ENCODE measurements around the gene MLN. TPM values are rescaled to one million over a fixed set of nuclear protein-coding genes. Genes with fewer than 3 reads are reported as not detected.
A peak's percentile ranks its signal among the peaks of the same experiment; 100 is the strongest.

MLN gene
- polyA plus RNA-seq, 1 of the 3 experiments (the other 2 are of a cell fraction): not detected

DNA sequence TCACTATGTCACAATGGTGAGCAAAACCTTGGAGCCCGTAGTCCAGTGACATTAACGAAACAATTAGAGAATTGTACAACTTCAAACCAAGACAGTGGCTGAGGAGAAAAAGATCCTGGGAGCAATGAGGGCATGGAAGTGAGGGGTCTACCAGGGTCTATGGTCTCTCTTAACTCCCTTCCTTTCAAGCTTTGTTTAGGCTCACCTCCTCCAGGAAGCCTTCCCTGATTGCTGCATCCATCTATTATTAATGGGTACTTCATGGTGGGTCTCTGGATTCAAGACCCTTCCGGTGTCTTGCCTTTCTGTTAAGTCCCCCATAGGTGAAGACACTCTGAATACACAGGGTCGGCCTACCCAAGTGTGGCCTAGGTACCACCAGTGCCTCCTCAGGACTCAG lies 38.1 kb upstream of the MLN start:
- no peaks in the 10 kb centered on the region for H3K9me3 ChIP-seq
- ChIA-PET POLR2A (no interaction called here), CTCF (interaction anchor here (0.8 to 2.8 kb wide), 2 partner anchors 8 to 71 kb away, joined by 3 to 10 read pairs; no protein-coding TSS in a partner anchor)
- H4K20me1 ChIP-seq (ENCODE audit: insufficient read depth): no peaks in the 10 kb centered on the region
- no peak for TF ChIP-seq ZBTB33 (IDR thresholded peaks at IDR 0.05; ENCODE audit: borderline replicate concordance, low read depth)
- no peak for TF ChIP-seq ELF1 (IDR thresholded peaks at IDR 0.05)
- no peak for TF ChIP-seq TCF12 (IDR thresholded peaks at IDR 0.05)
- no peak for TF ChIP-seq RXRA (IDR thresholded peaks at IDR 0.05; ENCODE audit: borderline replicate concordance, low read depth)
- no peak for TF ChIP-seq RCOR1 (IDR thresholded peaks at IDR 0.05; ENCODE audit: low read length)
- no peak for TF ChIP-seq MAX (IDR thresholded peaks at IDR 0.05; ENCODE audit: low read depth)
- no peak for TF ChIP-seq RFX5 (IDR thresholded peaks at IDR 0.05; ENCODE audit: low read length)
- TF ChIP-seq SMC3 (IDR thresholded peaks at IDR 0.05; ENCODE audit: low read depth, low read length): no peak
- TF ChIP-seq FOSL2 (IDR thresholded peaks at IDR 0.05; ENCODE audit: borderline replicate concordance, low read depth): no peak
- no peak for TF ChIP-seq EP300 (IDR thresholded peaks at IDR 0.05; ENCODE audit: borderline replicate concordance in 1 of 2, low read depth in 1 of 2, low read length in 1 of 2)
- TF ChIP-seq MXI1 (IDR thresholded peaks at IDR 0.05; ENCODE audit: low read depth, low read length): no peak
- no peak for TF ChIP-seq TEAD4 (IDR thresholded peaks at IDR 0.05; ENCODE audit: borderline replicate concordance, insufficient read depth)
- TF ChIP-seq EZH2phosphoT487 (IDR thresholded peaks at IDR 0.05; ENCODE audit: borderline replicate concordance, low read depth): no peak
- TF ChIP-seq, protein P1, sequence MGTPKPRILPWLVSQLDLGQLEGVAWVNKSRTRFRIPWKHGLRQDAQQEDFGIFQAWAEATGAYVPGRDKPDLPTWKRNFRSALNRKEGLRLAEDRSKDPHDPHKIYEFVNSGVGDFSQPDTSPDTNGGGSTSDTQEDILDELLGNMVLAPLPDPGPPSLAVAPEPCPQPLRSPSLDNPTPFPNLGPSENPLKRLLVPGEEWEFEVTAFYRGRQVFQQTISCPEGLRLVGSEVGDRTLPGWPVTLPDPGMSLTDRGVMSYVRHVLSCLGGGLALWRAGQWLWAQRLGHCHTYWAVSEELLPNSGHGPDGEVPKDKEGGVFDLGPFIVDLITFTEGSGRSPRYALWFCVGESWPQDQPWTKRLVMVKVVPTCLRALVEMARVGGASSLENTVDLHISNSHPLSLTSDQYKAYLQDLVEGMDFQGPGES (IDR thresholded peaks at IDR 0.05; ENCODE audit: low read depth, low read length): no peak
- no peak for TF ChIP-seq FOXJ3 (CRISPR knock-in tag; IDR thresholded peaks at IDR 0.05)
- no peaks in the 10 kb centered on the region for H3K27me3 ChIP-seq (ENCODE audit: insufficient read depth)
- no peak overlapping the region for H3K4me3 ChIP-seq (ENCODE audit: low read depth in 2 of 2, low read length in 1 of 2)
- peaks cover 13% of the 10 kb centered on the region for H3F3A ChIP-seq (replicated peaks; ENCODE audit: insufficient read depth)
- no peaks in the 10 kb centered on the region for H3K79me2 ChIP-seq (ENCODE audit: insufficient read depth)
- H3K36me3 ChIP-seq (replicated peaks in 1 of 2; ENCODE audit: control insufficient read depth in 1 of 2, insufficient read depth in 2 of 2, low read length in 1 of 2): no peaks in the 10 kb centered on the region
- H3K4me2 ChIP-seq: no peak overlapping the region
- H3K9ac ChIP-seq: no peak overlapping the region
- WGBS (ENCODE audit: low lambda C conversion rate): 90% methylated on average over 4 of the region's 4 CpGs
- H3K4me1 ChIP-seq (ENCODE audit: control insufficient read depth in 1 of 2, insufficient read depth in 2 of 2, low read depth in 1 of 2, low read length in 1 of 2): peaks cover 28 to 30% of the 10 kb centered on the region in 2 experiments; a peak in 3 of 4 replicates
- H3K9me2 ChIP-seq: no peaks in the 10 kb centered on the region
- no peak overlapping the region for H3K27ac ChIP-seq (ENCODE audit: low read depth in 2 of 2, low read length in 1 of 2)
- H2AFZ ChIP-seq (ENCODE audit: low read depth): no peak overlapping the region
- no peak for DNase-seq

- Histone ChIP-seq H4K20me1 (ENCODE audit: insufficient read depth) (no peaks in the 10 kb centered on the region), H3K4me3 (ENCODE audit: low read depth in 2 of 2, low read length in 1 of 2) (no peak overlapping the region), H3K9me3 (no peaks in the 10 kb centered on the region), H3K27ac (ENCODE audit: low read depth in 2 of 2, low read length in 1 of 2) (peak overlapping the region in 1 of 2 experiments; percentile 84; a peak in 1 of 4 replicates), H3K9me2 (no peaks in the 10 kb centered on the region), H2AFZ (ENCODE audit: low read depth) (no peak overlapping the region), H3F3A (replicated peaks; ENCODE audit: insufficient read depth) (peaks cover 13% of the 10 kb centered on the region), H3K4me2 (peak overlapping the region; percentile 62; the same call in 1 of the 2 replicates), H3K79me2 (ENCODE audit: insufficient read depth) (no peaks in the 10 kb centered on the region), H3K4me1 (ENCODE audit: control insufficient read depth in 1 of 2, insufficient read depth in 2 of 2, low read depth in 1 of 2, low read length in 1 of 2) (peaks cover 28 to 30% of the 10 kb centered on the region in 2 experiments; a peak in 3 of 4 replicates), H3K27me3 (ENCODE audit: insufficient read depth) (no peaks in the 10 kb centered on the region), H3K9ac (no peak overlapping the region), H3K36me3 (replicated peaks in 1 of 2; ENCODE audit: control insufficient read depth in 1 of 2, insufficient read depth in 2 of 2, low read length in 1 of 2) (no peaks in the 10 kb centered on the region)
- ChIA-PET POLR2A (no interaction called here), CTCF (interaction anchor here (0.8 to 2.8 kb wide), 2 partner anchors 9 to 70 kb away, joined by 3 to 10 read pairs; no protein-coding TSS in a partner anchor)
- TF ChIP-seq, protein P2, sequence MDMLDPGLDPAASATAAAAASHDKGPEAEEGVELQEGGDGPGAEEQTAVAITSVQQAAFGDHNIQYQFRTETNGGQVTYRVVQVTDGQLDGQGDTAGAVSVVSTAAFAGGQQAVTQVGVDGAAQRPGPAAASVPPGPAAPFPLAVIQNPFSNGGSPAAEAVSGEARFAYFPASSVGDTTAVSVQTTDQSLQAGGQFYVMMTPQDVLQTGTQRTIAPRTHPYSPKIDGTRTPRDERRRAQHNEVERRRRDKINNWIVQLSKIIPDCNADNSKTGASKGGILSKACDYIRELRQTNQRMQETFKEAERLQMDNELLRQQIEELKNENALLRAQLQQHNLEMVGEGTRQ (IDR thresholded peaks at IDR 0.05; ENCODE audit: borderline replicate concordance, low read depth, low read length): no peak
- TF ChIP-seq MAX (IDR thresholded peaks at IDR 0.05; ENCODE audit: low read depth): no peak
- no peak for TF ChIP-seq CHD2 (IDR thresholded peaks at IDR 0.05; ENCODE audit: low read length, partially characterized antibody)
- TF ChIP-seq, protein P3, sequence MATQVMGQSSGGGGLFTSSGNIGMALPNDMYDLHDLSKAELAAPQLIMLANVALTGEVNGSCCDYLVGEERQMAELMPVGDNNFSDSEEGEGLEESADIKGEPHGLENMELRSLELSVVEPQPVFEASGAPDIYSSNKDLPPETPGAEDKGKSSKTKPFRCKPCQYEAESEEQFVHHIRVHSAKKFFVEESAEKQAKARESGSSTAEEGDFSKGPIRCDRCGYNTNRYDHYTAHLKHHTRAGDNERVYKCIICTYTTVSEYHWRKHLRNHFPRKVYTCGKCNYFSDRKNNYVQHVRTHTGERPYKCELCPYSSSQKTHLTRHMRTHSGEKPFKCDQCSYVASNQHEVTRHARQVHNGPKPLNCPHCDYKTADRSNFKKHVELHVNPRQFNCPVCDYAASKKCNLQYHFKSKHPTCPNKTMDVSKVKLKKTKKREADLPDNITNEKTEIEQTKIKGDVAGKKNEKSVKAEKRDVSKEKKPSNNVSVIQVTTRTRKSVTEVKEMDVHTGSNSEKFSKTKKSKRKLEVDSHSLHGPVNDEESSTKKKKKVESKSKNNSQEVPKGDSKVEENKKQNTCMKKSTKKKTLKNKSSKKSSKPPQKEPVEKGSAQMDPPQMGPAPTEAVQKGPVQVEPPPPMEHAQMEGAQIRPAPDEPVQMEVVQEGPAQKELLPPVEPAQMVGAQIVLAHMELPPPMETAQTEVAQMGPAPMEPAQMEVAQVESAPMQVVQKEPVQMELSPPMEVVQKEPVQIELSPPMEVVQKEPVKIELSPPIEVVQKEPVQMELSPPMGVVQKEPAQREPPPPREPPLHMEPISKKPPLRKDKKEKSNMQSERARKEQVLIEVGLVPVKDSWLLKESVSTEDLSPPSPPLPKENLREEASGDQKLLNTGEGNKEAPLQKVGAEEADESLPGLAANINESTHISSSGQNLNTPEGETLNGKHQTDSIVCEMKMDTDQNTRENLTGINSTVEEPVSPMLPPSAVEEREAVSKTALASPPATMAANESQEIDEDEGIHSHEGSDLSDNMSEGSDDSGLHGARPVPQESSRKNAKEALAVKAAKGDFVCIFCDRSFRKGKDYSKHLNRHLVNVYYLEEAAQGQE (IDR thresholded peaks at IDR 0.05; ENCODE audit: low read depth, low read length): peak; percentile 82
- no peak for TF ChIP-seq RCOR1 (IDR thresholded peaks at IDR 0.05; ENCODE audit: low read length)
- DNase-seq: no peak
- 100% methylated on average over 3 of the region's 3 CpGs for WGBS (ENCODE audit: low lambda C conversion rate)
These were observed 37.3 kb upstream of the MLN start for GRCh38 chr6:33841070-33841469.

All from SK-N-SH (cell line).